Adrenal gland (tissue), 5 donors: ENCODE data around the gene TMEM63C.

Experiments
- POLR2A ChIP-seq, 2 donors: fragments of 450-650 bp; IDR thresholded peaks; one replicate each; pipeline ENCODE4 v1.6.1; 2017; ENCODE audit warnings: antibody characterized with exemption in 2 of 2, mild to moderate bottlenecking in 2 of 2, moderate library complexity in 1 of 2
- TF ChIP-seq, protein P1 (sequence below), 6 experiments: fragments of 450-650 bp in 4 of 6; fragments of 200-600 bp in 2 of 6; sonication (generic) in 1 of 6; IDR thresholded peaks; 1 replicate in 5 of 6; 2 replicates in 1 of 6; pipeline versions ENCODE4 v1.5.1 to v1.8.0; 2016 to 2021; ENCODE audit warnings: antibody characterized with exemption in 6 of 6, mild to moderate bottlenecking in 2 of 6, moderate library complexity in 1 of 6
- donor health status: DM: no; HTN: no; CAD: no.

- TF ChIP-seq, protein P1, sequence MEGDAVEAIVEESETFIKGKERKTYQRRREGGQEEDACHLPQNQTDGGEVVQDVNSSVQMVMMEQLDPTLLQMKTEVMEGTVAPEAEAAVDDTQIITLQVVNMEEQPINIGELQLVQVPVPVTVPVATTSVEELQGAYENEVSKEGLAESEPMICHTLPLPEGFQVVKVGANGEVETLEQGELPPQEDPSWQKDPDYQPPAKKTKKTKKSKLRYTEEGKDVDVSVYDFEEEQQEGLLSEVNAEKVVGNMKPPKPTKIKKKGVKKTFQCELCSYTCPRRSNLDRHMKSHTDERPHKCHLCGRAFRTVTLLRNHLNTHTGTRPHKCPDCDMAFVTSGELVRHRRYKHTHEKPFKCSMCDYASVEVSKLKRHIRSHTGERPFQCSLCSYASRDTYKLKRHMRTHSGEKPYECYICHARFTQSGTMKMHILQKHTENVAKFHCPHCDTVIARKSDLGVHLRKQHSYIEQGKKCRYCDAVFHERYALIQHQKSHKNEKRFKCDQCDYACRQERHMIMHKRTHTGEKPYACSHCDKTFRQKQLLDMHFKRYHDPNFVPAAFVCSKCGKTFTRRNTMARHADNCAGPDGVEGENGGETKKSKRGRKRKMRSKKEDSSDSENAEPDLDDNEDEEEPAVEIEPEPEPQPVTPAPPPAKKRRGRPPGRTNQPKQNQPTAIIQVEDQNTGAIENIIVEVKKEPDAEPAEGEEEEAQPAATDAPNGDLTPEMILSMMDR (IDR thresholded peaks at IDR 0.05): no peak
- no peak for TF ChIP-seq POLR2A (IDR thresholded peaks at IDR 0.05)
These were observed 76.1 kb downstream of the TMEM63C start for GRCh38 chr14:77257700-77258099.
